OCI-LY7 (cell line): ENCODE data around the gene PMF1.

Experiments
- EZH2phosphoT487 ChIP-seq: fragments of 200-600 bp; sonication (generic); IDR thresholded peaks from 2 replicates; pipeline ENCODE4 v1.6.1; 2018; ENCODE audit warnings: low read depth, borderline replicate concordance, mild to moderate bottlenecking, mixed run types, antibody characterized with exemption, low read length, moderate library complexity, mixed read lengths
- TF ChIP-seq, protein P1 (sequence below): fragments of 200-600 bp; sonication (generic); conservative IDR thresholded peaks from 2 replicates; pipeline ENCODE4 v1.5.1; 2014; ENCODE audit warnings: mild to moderate bottlenecking, antibody characterized with exemption, low read length, moderate library complexity, mixed read lengths

DNA sequence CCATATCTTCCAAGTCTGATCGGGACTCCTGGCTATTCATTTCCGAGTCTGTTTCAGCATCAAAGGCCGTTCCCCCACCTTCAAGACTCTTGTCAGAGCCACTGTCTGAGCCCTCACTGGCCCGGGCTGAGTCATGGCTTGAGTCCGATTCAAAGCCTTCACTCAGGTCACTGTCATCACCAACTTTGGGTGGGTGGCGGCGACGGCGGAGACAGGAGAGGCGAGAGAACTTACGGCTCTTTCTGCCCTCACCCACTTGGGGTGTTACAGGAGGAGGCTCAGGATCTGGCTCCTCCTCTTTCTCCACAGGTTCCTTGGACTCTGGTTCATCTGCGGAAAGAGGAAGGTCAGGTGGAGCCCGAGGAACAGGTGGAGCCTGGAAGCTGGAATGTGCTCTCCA, 53.2 kb downstream of the PMF1 start:
- TF ChIP-seq, protein P1, sequence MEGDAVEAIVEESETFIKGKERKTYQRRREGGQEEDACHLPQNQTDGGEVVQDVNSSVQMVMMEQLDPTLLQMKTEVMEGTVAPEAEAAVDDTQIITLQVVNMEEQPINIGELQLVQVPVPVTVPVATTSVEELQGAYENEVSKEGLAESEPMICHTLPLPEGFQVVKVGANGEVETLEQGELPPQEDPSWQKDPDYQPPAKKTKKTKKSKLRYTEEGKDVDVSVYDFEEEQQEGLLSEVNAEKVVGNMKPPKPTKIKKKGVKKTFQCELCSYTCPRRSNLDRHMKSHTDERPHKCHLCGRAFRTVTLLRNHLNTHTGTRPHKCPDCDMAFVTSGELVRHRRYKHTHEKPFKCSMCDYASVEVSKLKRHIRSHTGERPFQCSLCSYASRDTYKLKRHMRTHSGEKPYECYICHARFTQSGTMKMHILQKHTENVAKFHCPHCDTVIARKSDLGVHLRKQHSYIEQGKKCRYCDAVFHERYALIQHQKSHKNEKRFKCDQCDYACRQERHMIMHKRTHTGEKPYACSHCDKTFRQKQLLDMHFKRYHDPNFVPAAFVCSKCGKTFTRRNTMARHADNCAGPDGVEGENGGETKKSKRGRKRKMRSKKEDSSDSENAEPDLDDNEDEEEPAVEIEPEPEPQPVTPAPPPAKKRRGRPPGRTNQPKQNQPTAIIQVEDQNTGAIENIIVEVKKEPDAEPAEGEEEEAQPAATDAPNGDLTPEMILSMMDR: no peak
- no peak for TF ChIP-seq EZH2phosphoT487
